ENCODE results near the gene UBE2Q2.
A peak's percentile ranks its signal among the peaks of the same experiment; 100 is the strongest.

UBE2Q2 gene

DNA sequence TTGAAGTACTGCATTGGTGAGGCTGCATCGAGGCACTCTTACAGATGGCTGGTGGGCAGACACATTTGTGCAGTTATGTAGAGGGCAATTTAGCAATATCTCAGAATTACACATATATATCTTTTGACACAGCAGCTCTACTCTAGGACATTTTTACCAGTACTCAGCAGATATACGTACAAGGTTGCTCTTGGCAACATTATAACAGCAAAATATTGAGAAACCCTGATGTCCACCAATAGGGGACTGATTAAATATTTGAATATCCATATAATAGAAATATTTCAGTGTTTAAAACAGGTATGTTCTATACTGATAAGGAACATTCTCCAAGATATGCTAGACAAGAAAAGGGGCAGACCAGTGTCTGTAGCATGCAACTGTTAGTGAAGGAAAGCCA, 52.5 kb downstream of the UBE2Q2 start:
- no peak for TF ChIP-seq POLR2AphosphoS5 (IDR thresholded peaks at IDR 0.05; ENCODE audit: low read depth, low read length)
- TF ChIP-seq TAF1 (IDR thresholded peaks at IDR 0.05; ENCODE audit: borderline replicate concordance, insufficient read depth, low read length) = no peak
- TF ChIP-seq SIN3A (IDR thresholded peaks at IDR 0.05; ENCODE audit: borderline replicate concordance, insufficient read depth, low read length) = no peak
- TF ChIP-seq FOXP2 (optimal IDR thresholded peaks at IDR 0.05; ENCODE audit: borderline replicate concordance, extremely low read depth, extremely low read length, insufficient read depth) = no peak
- TF ChIP-seq, protein P1, sequence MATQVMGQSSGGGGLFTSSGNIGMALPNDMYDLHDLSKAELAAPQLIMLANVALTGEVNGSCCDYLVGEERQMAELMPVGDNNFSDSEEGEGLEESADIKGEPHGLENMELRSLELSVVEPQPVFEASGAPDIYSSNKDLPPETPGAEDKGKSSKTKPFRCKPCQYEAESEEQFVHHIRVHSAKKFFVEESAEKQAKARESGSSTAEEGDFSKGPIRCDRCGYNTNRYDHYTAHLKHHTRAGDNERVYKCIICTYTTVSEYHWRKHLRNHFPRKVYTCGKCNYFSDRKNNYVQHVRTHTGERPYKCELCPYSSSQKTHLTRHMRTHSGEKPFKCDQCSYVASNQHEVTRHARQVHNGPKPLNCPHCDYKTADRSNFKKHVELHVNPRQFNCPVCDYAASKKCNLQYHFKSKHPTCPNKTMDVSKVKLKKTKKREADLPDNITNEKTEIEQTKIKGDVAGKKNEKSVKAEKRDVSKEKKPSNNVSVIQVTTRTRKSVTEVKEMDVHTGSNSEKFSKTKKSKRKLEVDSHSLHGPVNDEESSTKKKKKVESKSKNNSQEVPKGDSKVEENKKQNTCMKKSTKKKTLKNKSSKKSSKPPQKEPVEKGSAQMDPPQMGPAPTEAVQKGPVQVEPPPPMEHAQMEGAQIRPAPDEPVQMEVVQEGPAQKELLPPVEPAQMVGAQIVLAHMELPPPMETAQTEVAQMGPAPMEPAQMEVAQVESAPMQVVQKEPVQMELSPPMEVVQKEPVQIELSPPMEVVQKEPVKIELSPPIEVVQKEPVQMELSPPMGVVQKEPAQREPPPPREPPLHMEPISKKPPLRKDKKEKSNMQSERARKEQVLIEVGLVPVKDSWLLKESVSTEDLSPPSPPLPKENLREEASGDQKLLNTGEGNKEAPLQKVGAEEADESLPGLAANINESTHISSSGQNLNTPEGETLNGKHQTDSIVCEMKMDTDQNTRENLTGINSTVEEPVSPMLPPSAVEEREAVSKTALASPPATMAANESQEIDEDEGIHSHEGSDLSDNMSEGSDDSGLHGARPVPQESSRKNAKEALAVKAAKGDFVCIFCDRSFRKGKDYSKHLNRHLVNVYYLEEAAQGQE (IDR thresholded peaks at IDR 0.05; ENCODE audit: insufficient read depth in 1 of 2, low read depth in 2 of 2, low read length in 2 of 2) = no peak

DNA sequence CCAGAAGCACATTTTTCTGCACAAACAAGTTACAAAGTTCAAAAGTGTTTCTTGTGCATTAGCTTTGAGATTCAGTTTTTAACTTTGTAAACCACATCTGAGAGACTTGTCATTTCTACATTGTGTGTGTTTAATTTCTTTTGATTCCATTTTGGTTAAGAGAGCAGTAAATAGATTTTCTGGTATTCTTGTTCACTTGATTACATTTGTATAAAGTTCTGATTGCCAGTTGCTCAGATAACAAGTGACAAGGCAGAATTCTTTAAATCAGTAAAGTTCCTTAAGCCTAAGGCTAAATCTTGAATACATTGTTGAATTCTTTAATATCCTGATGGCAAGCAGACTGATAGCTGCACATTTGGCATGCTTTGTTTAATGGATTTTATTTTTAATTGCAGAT, 57.3 kb downstream of the UBE2Q2 start:
- TF ChIP-seq SIN3A (IDR thresholded peaks at IDR 0.05; ENCODE audit: borderline replicate concordance, insufficient read depth, low read length) (no peak), POLR2AphosphoS5 (IDR thresholded peaks at IDR 0.05; ENCODE audit: low read depth, low read length) (no peak), TAF1 (IDR thresholded peaks at IDR 0.05; ENCODE audit: borderline replicate concordance, insufficient read depth, low read length) (no peak), FOXP2 (optimal IDR thresholded peaks at IDR 0.05; ENCODE audit: borderline replicate concordance, extremely low read depth, extremely low read length, insufficient read depth) (no peak)
- TF ChIP-seq, protein P1 (IDR thresholded peaks at IDR 0.05; ENCODE audit: insufficient read depth in 1 of 2, low read depth in 2 of 2, low read length in 2 of 2) = no peak

DNA sequence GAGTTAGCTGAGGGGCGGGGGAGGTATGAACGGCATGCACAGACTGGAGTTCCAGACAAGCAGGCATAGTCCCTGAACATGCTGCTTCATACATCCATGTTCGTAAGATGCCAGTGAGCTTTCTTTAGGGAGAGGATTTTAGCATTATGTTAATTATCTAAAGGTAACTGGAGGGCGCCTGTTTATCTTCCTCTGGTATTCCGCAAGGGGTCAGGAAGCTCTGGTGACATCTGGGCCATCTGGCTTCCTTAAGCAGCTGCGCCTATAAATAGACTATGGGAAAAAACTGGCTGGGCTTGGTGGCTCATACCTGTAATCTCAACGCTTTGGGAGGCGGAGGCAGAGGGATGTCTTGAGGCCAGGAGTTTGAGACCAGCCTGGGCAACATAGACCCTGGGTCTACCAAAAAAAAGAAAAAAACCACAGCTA, 58.9 kb downstream of the UBE2Q2 start:
- TF ChIP-seq FOXP2 (optimal IDR thresholded peaks at IDR 0.05; ENCODE audit: borderline replicate concordance, extremely low read depth, extremely low read length, insufficient read depth) (no peak), SIN3A (IDR thresholded peaks at IDR 0.05; ENCODE audit: borderline replicate concordance, insufficient read depth, low read length) (no peak), POLR2AphosphoS5 (IDR thresholded peaks at IDR 0.05; ENCODE audit: low read depth, low read length) (no peak), TAF1 (IDR thresholded peaks at IDR 0.05; ENCODE audit: borderline replicate concordance, insufficient read depth, low read length) (no peak)
- TF ChIP-seq, protein P1 (IDR thresholded peaks at IDR 0.05; ENCODE audit: insufficient read depth in 1 of 2, low read depth in 2 of 2, low read length in 2 of 2) = no peak

DNA sequence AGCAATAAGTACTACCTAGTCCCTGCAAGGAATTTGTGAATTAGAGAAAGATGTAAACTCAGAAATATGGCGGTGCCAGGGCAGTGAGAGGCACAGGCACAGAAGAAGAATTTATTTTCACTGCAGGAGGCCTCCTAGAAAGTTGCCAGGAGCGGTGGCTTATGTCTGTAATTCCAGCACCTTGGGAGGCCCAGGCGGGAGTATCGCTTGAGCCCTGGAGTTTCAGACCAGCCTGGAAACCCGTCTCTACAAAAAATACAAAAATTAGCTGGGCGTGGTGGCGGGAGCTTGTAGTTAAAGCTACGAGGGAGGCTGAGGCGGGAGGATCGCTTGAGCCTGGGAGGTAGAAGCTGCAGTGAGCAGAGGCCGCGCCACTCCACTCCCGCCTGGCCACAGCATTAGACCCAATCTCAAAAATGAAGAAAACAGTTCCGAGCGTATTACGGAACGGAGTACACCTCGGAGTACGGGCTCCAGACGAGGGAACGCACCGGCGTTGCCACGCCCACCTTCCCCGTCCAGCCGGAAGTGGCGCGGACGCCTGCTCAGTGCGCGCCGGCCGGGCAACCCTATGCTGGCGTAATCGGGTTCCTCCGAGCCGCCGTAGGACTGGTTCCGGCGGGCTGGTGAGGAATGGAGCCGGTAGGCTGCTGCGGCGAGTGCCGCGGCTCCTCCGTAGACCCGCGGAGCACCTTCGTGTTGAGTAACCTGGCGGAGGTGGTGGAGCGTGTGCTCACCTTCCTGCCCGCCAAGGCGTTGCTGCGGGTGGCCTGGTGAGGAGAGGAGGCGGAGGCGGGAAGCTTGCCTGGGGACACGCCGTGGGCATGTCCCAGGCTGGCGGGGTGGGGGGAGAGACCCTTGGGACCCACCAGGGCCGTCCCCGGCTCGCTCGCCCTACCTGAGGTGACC, 60.3 kb downstream of the UBE2Q2 start, which contains the start of gene FBXO22:
Gene FBXO22, plus strand, starts transcription at position 548 of the 909 bp plus-strand sequence. Its CDS starts 86 bp downstream, at position 634.
- TF ChIP-seq SIN3A (IDR thresholded peaks at IDR 0.05; ENCODE audit: borderline replicate concordance, insufficient read depth, low read length) (no peak), FOXP2 (optimal IDR thresholded peaks at IDR 0.05; ENCODE audit: borderline replicate concordance, extremely low read depth, extremely low read length, insufficient read depth) (peak; percentile 89), POLR2AphosphoS5 (IDR thresholded peaks at IDR 0.05; ENCODE audit: low read depth, low read length) (peak; percentile 93), TAF1 (IDR thresholded peaks at IDR 0.05; ENCODE audit: borderline replicate concordance, insufficient read depth, low read length) (peak; percentile 93)
- TF ChIP-seq, protein P1 (IDR thresholded peaks at IDR 0.05; ENCODE audit: insufficient read depth in 1 of 2, low read depth in 2 of 2, low read length in 2 of 2) = peak in 1 of 2 experiments; percentile 65; a peak in 1 of 4 replicates
